ENCODE results near the gene MPHOSPH9. TPM values are rescaled to one million over a fixed set of nuclear protein-coding genes. Genes with fewer than 3 reads are reported as not detected.
A peak's percentile ranks its signal among the peaks of the same experiment; 100 is the strongest.

Gene MPHOSPH9, protein sequence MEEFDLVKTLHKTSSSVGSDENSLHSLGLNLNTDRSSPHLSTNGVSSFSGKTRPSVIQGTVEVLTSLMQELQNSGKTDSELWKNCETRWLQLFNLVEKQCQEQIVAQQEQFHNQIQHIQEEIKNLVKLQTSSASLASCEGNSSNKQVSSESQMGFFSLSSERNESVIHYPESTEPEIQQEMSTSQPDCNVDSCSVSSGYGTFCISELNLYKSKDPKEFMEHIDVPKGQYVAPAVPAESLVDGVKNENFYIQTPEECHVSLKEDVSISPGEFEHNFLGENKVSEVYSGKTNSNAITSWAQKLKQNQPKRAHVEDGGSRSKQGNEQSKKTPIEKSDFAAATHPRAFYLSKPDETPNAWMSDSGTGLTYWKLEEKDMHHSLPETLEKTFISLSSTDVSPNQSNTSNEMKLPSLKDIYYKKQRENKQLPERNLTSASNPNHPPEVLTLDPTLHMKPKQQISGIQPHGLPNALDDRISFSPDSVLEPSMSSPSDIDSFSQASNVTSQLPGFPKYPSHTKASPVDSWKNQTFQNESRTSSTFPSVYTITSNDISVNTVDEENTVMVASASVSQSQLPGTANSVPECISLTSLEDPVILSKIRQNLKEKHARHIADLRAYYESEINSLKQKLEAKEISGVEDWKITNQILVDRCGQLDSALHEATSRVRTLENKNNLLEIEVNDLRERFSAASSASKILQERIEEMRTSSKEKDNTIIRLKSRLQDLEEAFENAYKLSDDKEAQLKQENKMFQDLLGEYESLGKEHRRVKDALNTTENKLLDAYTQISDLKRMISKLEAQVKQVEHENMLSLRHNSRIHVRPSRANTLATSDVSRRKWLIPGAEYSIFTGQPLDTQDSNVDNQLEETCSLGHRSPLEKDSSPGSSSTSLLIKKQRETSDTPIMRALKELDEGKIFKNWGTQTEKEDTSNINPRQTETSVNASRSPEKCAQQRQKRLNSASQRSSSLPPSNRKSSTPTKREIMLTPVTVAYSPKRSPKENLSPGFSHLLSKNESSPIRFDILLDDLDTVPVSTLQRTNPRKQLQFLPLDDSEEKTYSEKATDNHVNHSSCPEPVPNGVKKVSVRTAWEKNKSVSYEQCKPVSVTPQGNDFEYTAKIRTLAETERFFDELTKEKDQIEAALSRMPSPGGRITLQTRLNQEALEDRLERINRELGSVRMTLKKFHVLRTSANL
- total RNA-seq, result 10 to 100 TPM; 15.5 to 35.7 TPM

DNA sequence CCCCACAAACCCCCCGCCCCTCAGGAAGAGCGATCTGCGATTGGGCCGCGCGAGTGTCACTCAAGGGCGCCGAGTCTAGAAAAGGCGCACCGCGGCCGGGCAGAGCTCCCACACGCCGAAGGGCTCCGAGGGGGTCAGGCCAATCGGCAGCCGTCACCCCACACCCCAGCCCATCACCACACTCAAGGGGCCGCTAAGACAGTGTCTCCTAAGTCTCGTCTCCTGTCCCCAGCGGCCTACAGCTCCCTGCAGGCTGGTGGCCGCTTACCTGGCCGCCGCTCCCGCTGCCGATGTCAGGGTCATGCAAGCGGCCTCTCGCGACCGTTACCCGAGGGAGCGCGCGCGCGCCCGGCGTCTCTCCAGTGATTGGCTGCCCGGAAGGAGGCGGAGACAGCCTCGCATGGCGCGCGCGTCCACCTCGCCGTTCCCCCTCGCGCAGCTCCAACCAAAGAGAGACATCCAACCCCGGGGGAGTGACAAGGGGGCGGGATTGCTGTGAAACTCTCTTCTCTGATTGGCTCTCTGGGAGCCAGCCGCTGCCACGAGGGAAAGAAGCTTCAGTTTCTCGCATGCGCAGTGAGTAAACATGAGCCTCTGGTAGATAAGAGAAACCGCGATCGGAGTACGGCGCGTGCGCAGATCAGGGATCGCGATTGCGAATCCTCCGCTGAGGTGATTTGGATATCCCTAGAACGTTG lies at the start of gene MPHOSPH9, which contains the start of gene MTRFR:
TSS of gene MPHOSPH9 (minus strand) at position 335 of the 698 bp plus-strand sequence. CDS start 2,777 bp downstream, outside the sequence.
TSS of gene MTRFR (plus strand) at position 630 of the 698 bp plus-strand sequence. CDS start 20,239 bp downstream, outside the sequence.
- H3K9me3 ChIP-seq, result no peaks in the 10 kb centered on the region
- H3K9ac ChIP-seq (ENCODE audit: low read depth in 2 of 2, low read length in 2 of 2), result peak within 1 kb of the TSS; percentile 85 to 98
- intact Hi-C loops (cut with DNase I), result loop anchor here (10.0 kb wide), 2 partner anchors 78 to 368 kb away; partner anchors contain the start of gene PITPNM2
- H3K36me3 ChIP-seq, result no peaks in the 10 kb centered on the region
- TF ChIP-seq CTCF (IDR thresholded peaks at IDR 0.05), result no peak
- peak; percentile 99 for DNase-seq
- H3K27ac ChIP-seq, result peak within 1 kb of the TSS; percentile 85
- H3K27me3 ChIP-seq, result no peaks in the 10 kb centered on the region
- H3K4me3 ChIP-seq, result peak within 1 kb of the TSS; percentile 75
- H3K4me1 ChIP-seq, result no peaks in the 10 kb centered on the region

DNA sequence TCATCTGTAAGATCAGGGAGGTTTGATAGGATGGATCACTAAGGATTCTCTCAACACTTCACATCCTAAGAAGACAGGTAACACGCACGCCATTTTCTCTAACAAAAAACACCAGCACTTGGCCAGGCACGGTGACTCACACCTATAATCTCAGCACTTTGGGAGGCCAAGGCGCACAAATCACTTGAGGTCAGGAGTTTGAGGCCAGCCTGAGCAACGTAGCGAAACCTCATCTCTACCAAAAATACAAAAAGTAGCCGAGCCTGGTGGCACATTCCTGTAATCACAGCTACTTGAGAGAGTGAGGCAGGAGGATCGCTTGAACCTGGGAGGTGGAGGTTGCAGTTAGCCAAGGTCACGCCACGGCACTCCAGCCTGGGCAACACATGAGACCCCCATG lies 49.2 kb upstream of the MPHOSPH9 start:
- Histone ChIP-seq H3K9ac (ENCODE audit: low read depth in 2 of 2, low read length in 2 of 2) (no peak overlapping the region), H3K27ac (no peak overlapping the region), H3K4me3 (no peak overlapping the region), H3K4me1 (no peaks in the 10 kb centered on the region), H3K27me3 (no peaks in the 10 kb centered on the region), H3K9me3 (no peaks in the 10 kb centered on the region), H3K36me3 (no peaks in the 10 kb centered on the region)
- no peak for DNase-seq
- TF ChIP-seq CTCF (IDR thresholded peaks at IDR 0.05), result no peak
- intact Hi-C loops (cut with DNase I), result no loop called here

- H3K27ac ChIP-seq, result no peak overlapping the region
- H3K4me1 ChIP-seq, result no peaks in the 10 kb centered on the region
- H3K9ac ChIP-seq (ENCODE audit: low read depth in 2 of 2, low read length in 2 of 2), result no peak overlapping the region
- DNase-seq, result no peak
- H3K4me3 ChIP-seq, result no peak overlapping the region
- H3K36me3 ChIP-seq, result no peaks in the 10 kb centered on the region
- intact Hi-C loops (cut with DNase I), result no loop called here
- no peak for TF ChIP-seq CTCF (IDR thresholded peaks at IDR 0.05)
- H3K27me3 ChIP-seq, result no peaks in the 10 kb centered on the region
- H3K9me3 ChIP-seq, result no peaks in the 10 kb centered on the region
These were observed 48.0 kb upstream of the MPHOSPH9 start for GRCh38 chr12:123280971-123281370.

DNA sequence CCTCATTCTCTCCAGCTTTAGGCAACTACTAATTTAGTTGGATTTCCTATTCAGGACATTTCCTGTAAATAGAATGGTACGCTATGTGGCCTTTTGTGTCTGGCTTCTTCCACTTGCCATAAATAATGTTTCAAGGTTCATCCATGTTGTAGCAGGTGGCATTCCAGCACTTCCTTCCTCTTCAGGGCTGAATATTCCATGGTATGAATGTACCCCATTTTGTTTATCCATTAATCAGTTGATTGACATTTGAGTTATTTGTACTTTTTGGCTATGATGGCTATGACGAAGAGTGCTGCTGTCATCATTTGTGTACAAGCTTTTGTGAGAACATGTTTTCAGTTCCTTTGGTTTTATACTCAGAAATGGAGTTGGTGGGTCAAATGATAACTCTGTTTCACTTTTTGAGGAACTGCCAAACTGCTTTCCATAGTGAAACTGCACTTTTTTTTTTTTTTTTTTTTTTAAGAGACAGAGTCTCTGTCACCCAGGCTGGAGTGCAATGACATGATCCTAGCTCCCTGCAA lies 45.2 kb upstream of the MPHOSPH9 start:
- intact Hi-C loops (cut with DNase I), result no loop called here
- no peaks in the 10 kb centered on the region for H3K27me3 ChIP-seq
- H3K9me3 ChIP-seq, result no peaks in the 10 kb centered on the region
- H3K4me1 ChIP-seq, result no peaks in the 10 kb centered on the region
- TF ChIP-seq CTCF (IDR thresholded peaks at IDR 0.05), result no peak
- no peak overlapping the region for H3K27ac ChIP-seq
- no peak overlapping the region for H3K9ac ChIP-seq (ENCODE audit: low read depth in 2 of 2, low read length in 2 of 2)
- no peak overlapping the region for H3K4me3 ChIP-seq
- DNase-seq, result no peak
- no peaks in the 10 kb centered on the region for H3K36me3 ChIP-seq
